Neural cell (in vitro differentiated cells): ENCODE data around the gene PTPRO.
A peak's percentile ranks its signal among the peaks of the same experiment; 100 is the strongest.

ENCODE experiments used
- CTCF ChIP-seq: fragments of 450-650 bp; IDR thresholded peaks from 2 replicates; pipeline ENCODE4 v1.5.1; 2014; ENCODE audit warnings: antibody characterized with exemption, mild to moderate bottlenecking, moderate library complexity; ENCODE audit not compliant: poor library complexity, severe bottlenecking
- EP300 ChIP-seq: fragments of 450-650 bp; conservative IDR thresholded peaks from 2 replicates; pipeline ENCODE4 v1.6.1; 2014; ENCODE audit warnings: antibody characterized with exemption, mild to moderate bottlenecking, moderate library complexity; ENCODE audit not compliant: poor library complexity, severe bottlenecking
- EZH2 ChIP-seq: fragments of 200-600, 300-800 bp; shearing (Covaris generic), sonication (generic); IDR thresholded peaks from 2 replicates; pipeline ENCODE4 v1.6.1; 2014; ENCODE audit warnings: antibody characterized with exemption, low read length, borderline replicate concordance, mild to moderate bottlenecking; ENCODE audit not compliant: insufficient read depth, poor library complexity, severe bottlenecking
- MXI1 ChIP-seq: fragments of 450-650 bp; conservative IDR thresholded peaks from 2 replicates; pipeline ENCODE4 v1.6.1; 2014; ENCODE audit warnings: antibody characterized with exemption, mild to moderate bottlenecking; ENCODE audit not compliant: poor library complexity, severe bottlenecking
- POLR2AphosphoS5 ChIP-seq: IDR thresholded peaks from 2 replicates; pipeline ENCODE4 v1.6.1; 2012
- RAD21 ChIP-seq: fragments of 450-650 bp; conservative IDR thresholded peaks from 2 replicates; pipeline ENCODE4 v1.6.1; 2014; ENCODE audit warnings: antibody characterized with exemption, mild to moderate bottlenecking, moderate library complexity
- REST ChIP-seq: IDR thresholded peaks from 2 replicates; pipeline ENCODE4 v1.6.1; 2012; ENCODE audit warnings: borderline replicate concordance
- SMC3 ChIP-seq: fragments of 450-650 bp; conservative IDR thresholded peaks from 2 replicates; pipeline ENCODE4 v1.6.1; 2014; ENCODE audit warnings: antibody characterized with exemption, mild to moderate bottlenecking, moderate library complexity; ENCODE audit not compliant: poor library complexity
- TAF1 ChIP-seq: IDR thresholded peaks from 2 replicates; pipeline ENCODE4 v1.6.1; 2012; ENCODE audit warnings: low read depth

- TF ChIP-seq CTCF, result no peak
- TF ChIP-seq EZH2, result no peak
- TF ChIP-seq POLR2AphosphoS5, result peak; percentile 55
- no peak for TF ChIP-seq REST
- TF ChIP-seq EP300, result no peak
- no peak for TF ChIP-seq RAD21
- TF ChIP-seq SMC3, result no peak
- TF ChIP-seq TAF1, result no peak
- no peak for TF ChIP-seq MXI1
Observed at GRCh38 chr12:15318841-15319240, 3.5 kb upstream of the PTPRO start.
